HFF-Myc (cell line): Measurements from ENCODE around the gene FNDC5.

ENCODE experiments used
- DNase-seq: peaks from one replicate; pipeline ENCODE4 v3.0.0-alpha.2; 2011; ENCODE audit warnings: low read depth; ENCODE audit errors: extremely low read depth
- H3K4me3 ChIP-seq: replicated peaks from 2 replicates; pipeline ENCODE4 v1.5.1; 2011; ENCODE audit warnings: low read depth, mild to moderate bottlenecking, control low read depth, low read length
- TF ChIP-seq, protein P1 (sequence below): IDR thresholded peaks from 2 replicates; pipeline ENCODE4 v1.5.1; 2012; ENCODE audit warnings: mild to moderate bottlenecking, low read depth, low read length, control low read depth; ENCODE audit errors: missing control alignments

Gene FNDC5

DNA sequence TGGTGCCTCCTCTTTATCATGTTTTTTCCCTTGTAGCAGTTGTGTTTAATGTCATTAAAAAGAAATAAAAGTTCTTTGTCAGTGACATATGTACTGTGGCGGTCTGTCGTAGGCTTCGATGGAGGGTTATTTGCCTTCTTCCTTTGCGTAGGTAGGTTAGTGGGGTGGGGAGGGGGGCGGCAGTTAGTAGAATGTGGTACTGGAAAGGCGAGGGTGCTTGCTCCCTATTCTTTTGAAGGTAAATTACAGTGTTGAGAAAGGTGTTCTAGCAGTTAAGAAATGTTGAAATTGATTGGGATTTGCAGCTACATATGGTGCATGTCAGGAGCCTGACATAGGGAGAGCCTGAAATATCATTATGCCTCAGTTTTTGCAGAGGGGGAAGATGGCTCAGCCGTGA is 11.9 kb downstream of the FNDC5 start:
- no peak for DNase-seq
- TF ChIP-seq, protein P1, sequence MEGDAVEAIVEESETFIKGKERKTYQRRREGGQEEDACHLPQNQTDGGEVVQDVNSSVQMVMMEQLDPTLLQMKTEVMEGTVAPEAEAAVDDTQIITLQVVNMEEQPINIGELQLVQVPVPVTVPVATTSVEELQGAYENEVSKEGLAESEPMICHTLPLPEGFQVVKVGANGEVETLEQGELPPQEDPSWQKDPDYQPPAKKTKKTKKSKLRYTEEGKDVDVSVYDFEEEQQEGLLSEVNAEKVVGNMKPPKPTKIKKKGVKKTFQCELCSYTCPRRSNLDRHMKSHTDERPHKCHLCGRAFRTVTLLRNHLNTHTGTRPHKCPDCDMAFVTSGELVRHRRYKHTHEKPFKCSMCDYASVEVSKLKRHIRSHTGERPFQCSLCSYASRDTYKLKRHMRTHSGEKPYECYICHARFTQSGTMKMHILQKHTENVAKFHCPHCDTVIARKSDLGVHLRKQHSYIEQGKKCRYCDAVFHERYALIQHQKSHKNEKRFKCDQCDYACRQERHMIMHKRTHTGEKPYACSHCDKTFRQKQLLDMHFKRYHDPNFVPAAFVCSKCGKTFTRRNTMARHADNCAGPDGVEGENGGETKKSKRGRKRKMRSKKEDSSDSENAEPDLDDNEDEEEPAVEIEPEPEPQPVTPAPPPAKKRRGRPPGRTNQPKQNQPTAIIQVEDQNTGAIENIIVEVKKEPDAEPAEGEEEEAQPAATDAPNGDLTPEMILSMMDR, result no peak

DNA sequence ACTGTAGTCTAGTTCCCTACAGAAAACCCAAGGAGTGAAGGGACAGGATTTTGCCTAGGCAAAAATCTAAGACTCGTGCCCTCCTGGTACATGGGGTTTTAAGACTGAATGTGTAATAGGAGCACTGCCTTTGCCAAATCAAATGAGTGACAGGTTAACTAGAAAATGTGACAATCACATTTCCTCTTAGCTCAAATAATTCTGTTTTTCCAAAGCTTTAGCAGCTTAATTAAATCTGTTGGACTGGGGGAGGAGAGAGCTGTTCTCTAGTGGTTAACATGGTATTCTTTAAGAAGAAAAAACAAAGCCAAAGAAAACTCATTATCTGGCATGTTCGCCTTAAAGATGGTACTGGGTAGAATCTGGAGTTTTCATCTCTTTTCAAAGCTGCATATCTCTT is 12.6 kb downstream of the FNDC5 start:
- TF ChIP-seq, protein P1, result no peak
- DNase-seq, result no peak

More for the DNA sequence above, 11.9 kb downstream of the FNDC5 start:
- no peak overlapping the region for H3K4me3 ChIP-seq

GRCh38 chr1:32855861-32856617 is 14.7 kb downstream of the FNDC5 start:
- H3K4me3 ChIP-seq, result no peak overlapping the region
- TF ChIP-seq, protein P1, result no peak
- no peak for DNase-seq

More for the DNA sequence above, 12.6 kb downstream of the FNDC5 start:
- H3K4me3 ChIP-seq, result no peak overlapping the region

DNA sequence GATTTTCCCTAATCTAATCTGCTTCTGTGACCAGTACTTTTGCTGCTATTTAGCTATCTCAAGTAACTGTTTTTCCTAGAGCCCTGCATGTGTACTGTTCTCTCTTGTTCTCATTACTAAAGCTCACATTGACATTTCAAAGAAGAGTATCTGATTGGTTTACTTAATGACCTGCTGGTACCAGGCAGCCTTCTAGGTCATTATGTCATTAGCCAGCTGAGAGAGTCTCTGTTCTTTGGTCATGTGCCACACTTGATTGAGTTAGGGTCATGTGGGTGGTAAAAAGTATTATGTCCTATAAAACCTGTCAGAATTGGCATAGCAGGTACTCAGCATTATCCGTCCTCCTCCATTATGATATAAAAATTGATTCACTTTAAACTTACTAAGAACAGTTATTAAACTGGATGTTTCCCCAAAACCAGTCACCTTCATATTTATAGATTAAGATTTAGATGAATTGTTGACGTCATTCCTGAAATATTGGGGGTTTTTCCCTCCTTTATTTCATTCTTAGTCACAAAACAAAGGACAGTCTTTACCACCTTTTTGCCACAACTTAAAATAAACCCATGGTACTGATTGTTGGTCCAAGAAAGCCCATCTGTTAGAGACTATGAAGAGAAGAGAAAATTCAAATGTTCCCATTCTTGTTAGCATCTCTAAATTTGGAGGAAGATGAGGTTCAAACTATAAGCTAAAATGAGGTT is 22.2 kb downstream of the FNDC5 start:
- no peak overlapping the region for H3K4me3 ChIP-seq
- no peak for DNase-seq
- TF ChIP-seq, protein P1, result no peak

- TF ChIP-seq, protein P1, result no peak
- H3K4me3 ChIP-seq, result no peak overlapping the region
These were observed 38.8 kb downstream of the FNDC5 start for GRCh38 chr1:32831878-32832277.

DNA sequence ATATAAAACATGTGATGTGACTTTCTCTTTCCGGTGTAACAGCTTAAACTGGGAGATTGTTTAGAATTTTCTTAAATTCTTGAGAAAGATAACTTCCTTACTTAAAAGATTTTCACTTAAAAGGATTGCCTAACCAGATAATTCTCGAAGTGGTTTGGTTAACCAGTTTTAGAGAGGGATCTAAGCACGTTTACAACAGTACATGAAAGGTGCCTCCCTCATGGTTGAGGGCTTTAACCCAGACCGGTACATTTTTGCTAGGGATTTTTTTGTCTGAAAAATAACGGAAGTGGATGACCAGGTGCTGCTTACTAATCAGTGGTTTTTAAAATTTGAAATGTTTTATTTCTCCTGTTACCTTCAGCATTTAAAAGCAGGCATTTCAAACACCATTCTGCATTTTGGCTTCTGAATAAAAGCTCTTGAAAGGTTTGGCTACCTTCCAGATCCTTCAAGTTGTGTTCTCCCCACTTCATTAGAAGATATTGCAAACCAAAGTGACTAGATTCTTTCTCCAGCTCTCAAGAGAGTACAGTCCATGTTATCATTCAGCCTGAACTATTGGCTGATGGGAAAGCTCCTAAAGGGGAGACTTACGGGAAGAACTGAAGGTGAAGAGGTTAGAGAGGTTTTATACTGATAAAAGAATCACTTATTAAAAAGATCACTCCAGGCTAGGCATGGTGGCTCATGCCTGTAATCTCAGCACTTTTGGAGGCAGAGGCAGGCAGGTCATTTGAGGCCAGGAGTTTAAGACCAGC is 40.4 kb downstream of the FNDC5 start:
- TF ChIP-seq, protein P1, result no peak
- no peak for DNase-seq
- H3K4me3 ChIP-seq, result no peak overlapping the region

More at GRCh38 chr1:32831878-32832277, 38.8 kb downstream of the FNDC5 start:
- DNase-seq, result no peak
